ENCODE results near the gene CD99.
A peak's percentile ranks its signal among the peaks of the same experiment; 100 is the strongest.

The CD99 gene

GRCh38 chrX:2677764-2678163 is 13.3 kb upstream of the CD99 start:
- no peak for TF ChIP-seq CTCF (IDR thresholded peaks at IDR 0.05; ENCODE audit: low read depth, low read length, missing control alignments)
- in situ Hi-C loops (cut with HindIII; ENCODE audit: low pct_ligation_motif_present, low sequenced_read_pairs), result no loop called here
- peak; percentile 94 for DNase-seq
- Histone ChIP-seq H3K4me3 (ENCODE audit: low read depth, low read length) (no peak overlapping the region), H3K36me3 (replicated peaks) (no peaks in the 10 kb centered on the region), H3K27ac (no peak overlapping the region), H3K27me3 (replicated peaks) (no peaks in the 10 kb centered on the region)

- DNase-seq, result no peak
- Histone ChIP-seq H3K36me3 (replicated peaks) (no peaks in the 10 kb centered on the region), H3K27me3 (replicated peaks) (no peaks in the 10 kb centered on the region), H3K4me3 (ENCODE audit: low read depth, low read length) (no peak overlapping the region), H3K27ac (no peak overlapping the region)
- no peak for TF ChIP-seq CTCF (IDR thresholded peaks at IDR 0.05; ENCODE audit: low read depth, low read length, missing control alignments)
- in situ Hi-C loops (cut with HindIII; ENCODE audit: low pct_ligation_motif_present, low sequenced_read_pairs), result no loop called here
Measured at GRCh38 chrX:2678583-2678982, 12.5 kb upstream of the CD99 start.

- Histone ChIP-seq H3K4me3 (ENCODE audit: low read depth, low read length) (no peak overlapping the region), H3K27me3 (replicated peaks) (no peaks in the 10 kb centered on the region), H3K36me3 (replicated peaks) (no peaks in the 10 kb centered on the region), H3K27ac (no peak overlapping the region)
- no peak for DNase-seq
- in situ Hi-C loops (cut with HindIII; ENCODE audit: low pct_ligation_motif_present, low sequenced_read_pairs), result no loop called here
- TF ChIP-seq CTCF (IDR thresholded peaks at IDR 0.05; ENCODE audit: low read depth, low read length, missing control alignments), result no peak
Measured at GRCh38 chrX:2679534-2680485, 11.3 kb upstream of the CD99 start.

- TF ChIP-seq CTCF (IDR thresholded peaks at IDR 0.05; ENCODE audit: low read depth, low read length, missing control alignments), result no peak
- H3K36me3 ChIP-seq (replicated peaks), result no peaks in the 10 kb centered on the region
- no peak for DNase-seq
- H3K4me3 ChIP-seq (ENCODE audit: low read depth, low read length), result no peak overlapping the region
- in situ Hi-C loops (cut with HindIII; ENCODE audit: low pct_ligation_motif_present, low sequenced_read_pairs), result no loop called here
- no peaks in the 10 kb centered on the region for H3K27me3 ChIP-seq (replicated peaks)
- H3K27ac ChIP-seq, result no peak overlapping the region
Measured at GRCh38 chrX:2680486-2681348, 10.4 kb upstream of the CD99 start.

- no peak for DNase-seq
- H3K27me3 ChIP-seq (replicated peaks), result no peaks in the 10 kb centered on the region
- H3K36me3 ChIP-seq (replicated peaks), result no peaks in the 10 kb centered on the region
- no peak overlapping the region for H3K4me3 ChIP-seq (ENCODE audit: low read depth, low read length)
- in situ Hi-C loops (cut with HindIII; ENCODE audit: low pct_ligation_motif_present, low sequenced_read_pairs), result no loop called here
- H3K27ac ChIP-seq, result no peak overlapping the region
- no peak for TF ChIP-seq CTCF (IDR thresholded peaks at IDR 0.05; ENCODE audit: low read depth, low read length, missing control alignments)
Measured at GRCh38 chrX:2682565-2683177, 8.4 kb upstream of the CD99 start.

All from brain microvascular endothelial cell (primary cell).